Measurements from ENCODE around the gene SLC9A8. TPM values are rescaled to one million over a fixed set of nuclear protein-coding genes. Genes with fewer than 3 reads are reported as not detected.
A peak's percentile ranks its signal among the peaks of the same experiment; 100 is the strongest.

Gene SLC9A8, protein sequence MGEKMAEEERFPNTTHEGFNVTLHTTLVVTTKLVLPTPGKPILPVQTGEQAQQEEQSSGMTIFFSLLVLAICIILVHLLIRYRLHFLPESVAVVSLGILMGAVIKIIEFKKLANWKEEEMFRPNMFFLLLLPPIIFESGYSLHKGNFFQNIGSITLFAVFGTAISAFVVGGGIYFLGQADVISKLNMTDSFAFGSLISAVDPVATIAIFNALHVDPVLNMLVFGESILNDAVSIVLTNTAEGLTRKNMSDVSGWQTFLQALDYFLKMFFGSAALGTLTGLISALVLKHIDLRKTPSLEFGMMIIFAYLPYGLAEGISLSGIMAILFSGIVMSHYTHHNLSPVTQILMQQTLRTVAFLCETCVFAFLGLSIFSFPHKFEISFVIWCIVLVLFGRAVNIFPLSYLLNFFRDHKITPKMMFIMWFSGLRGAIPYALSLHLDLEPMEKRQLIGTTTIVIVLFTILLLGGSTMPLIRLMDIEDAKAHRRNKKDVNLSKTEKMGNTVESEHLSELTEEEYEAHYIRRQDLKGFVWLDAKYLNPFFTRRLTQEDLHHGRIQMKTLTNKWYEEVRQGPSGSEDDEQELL
- 10 to 100 TPM in 1 of 4 donors, 1 to 10 TPM in 3; 3.5 to 11.8 (median 6.1) TPM for polyA plus RNA-seq
- long read RNA-seq, donor 1, full-length matches to known transcripts: 2 of 2 reads
- long read RNA-seq, donor 1, partial matches to known transcripts: 0 of 2 reads
- long read RNA-seq, donor 1, other reads (novel, unspliced or antisense): 0 of 2 reads
- long read RNA-seq, donor 2: 0 reads
- long read RNA-seq, donor 3: 0 reads
- long read RNA-seq, donor 4: 0 reads
- long read RNA-seq, donor 5: 0 reads
- long read RNA-seq, donor 6: 0 reads
- long read RNA-seq, donor 7, full-length matches to known transcripts: 1 of 1 reads
- long read RNA-seq, donor 7, partial matches to known transcripts: 0 of 1 reads
- long read RNA-seq, donor 7, other reads (novel, unspliced or antisense): 0 of 1 reads
- long read RNA-seq, donor 8: 0 reads
- long read RNA-seq, donor 9: 0 reads
- long read RNA-seq, donor 10, partial matches to known transcripts: 0 of 1 reads
- long read RNA-seq, donor 10, other reads (novel, unspliced or antisense): 0 of 1 reads

DNA sequence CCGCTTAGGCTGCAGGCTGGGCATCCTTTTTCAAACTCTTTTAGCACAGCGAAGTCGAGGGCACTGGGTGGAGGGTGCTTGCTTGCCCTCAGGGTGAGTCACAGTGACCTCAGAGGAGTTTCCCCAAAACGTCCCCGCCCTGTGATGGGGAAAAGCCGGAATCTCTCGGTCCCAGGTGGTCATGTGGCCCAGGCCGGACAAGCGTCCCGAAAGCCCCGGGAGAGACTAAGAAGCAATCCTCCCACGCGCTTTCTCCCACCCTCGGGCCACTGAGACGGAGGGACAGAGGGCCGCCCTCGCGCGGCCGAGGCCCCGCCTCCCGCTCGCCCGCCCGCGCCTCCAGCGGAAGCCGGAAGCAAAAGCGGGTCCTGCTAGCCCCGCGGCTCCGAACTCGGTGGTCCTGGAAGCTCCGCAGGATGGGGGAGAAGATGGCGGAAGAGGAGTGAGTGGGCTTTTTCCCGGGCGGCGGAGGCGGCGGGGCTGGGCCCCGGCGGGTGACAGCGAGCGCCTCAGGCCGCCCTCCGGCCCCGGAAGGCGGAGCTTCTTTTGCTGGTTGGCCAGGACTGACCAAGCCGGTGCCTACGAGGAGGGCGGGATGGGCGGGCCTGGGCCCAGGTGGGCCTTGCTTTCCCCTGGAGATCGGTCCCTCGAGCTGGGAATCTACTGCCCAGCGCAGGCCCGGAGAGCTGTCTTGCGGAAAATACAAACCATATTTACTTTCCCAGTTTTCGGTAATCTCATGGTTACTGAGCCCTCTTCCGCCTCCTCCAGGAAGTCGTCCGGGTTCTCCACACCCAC is at the start of gene SLC9A8:
Gene SLC9A8 (plus strand): TSS at position 322 of the 798 bp plus-strand sequence. CDS start 95 bp downstream, at position 417.
- H3K4me1 ChIP-seq (ENCODE audit: control insufficient read depth in 3 of 3, insufficient read depth in 2 of 3, low read depth in 1 of 3, low read length in 2 of 3): peaks cover 2 to 19% (median 5%) of the 10 kb centered on the region in 3 donors
- FAIRE-seq (no peak), DNase-seq (peak; percentile 77 to 94)
- H3K4me3 ChIP-seq (ENCODE audit: low read depth in 1 of 3, low read length in 3 of 3): peak within 1 kb of the TSS; percentile 66 to 95 (median 67)
- peak within 1 kb of the TSS; percentile 88 to 97 (median 91) for H3K27ac ChIP-seq (ENCODE audit: low read depth in 1 of 3, low read length in 2 of 3)
- peaks cover 0 to 19% (median 2%) of the 10 kb centered on the region in 3 donors for H3K36me3 ChIP-seq (ENCODE audit: control insufficient read depth in 3 of 3, insufficient read depth in 2 of 3, low read depth in 1 of 3, low read length in 3 of 3)
- no peaks in the 10 kb centered on the region for H3K9me3 ChIP-seq (ENCODE audit: control insufficient read depth in 2 of 2, insufficient read depth in 1 of 2, low read depth in 1 of 2, low read length in 1 of 2)
- 0 to 1% (median 0%) methylated on average over 39 to 61 of the region's 61 CpGs for WGBS, 3 donors
- no peaks in the 10 kb centered on the region for H3K27me3 ChIP-seq (ENCODE audit: control insufficient read depth in 3 of 3, insufficient read depth in 3 of 3, low read length in 3 of 3)

DNA sequence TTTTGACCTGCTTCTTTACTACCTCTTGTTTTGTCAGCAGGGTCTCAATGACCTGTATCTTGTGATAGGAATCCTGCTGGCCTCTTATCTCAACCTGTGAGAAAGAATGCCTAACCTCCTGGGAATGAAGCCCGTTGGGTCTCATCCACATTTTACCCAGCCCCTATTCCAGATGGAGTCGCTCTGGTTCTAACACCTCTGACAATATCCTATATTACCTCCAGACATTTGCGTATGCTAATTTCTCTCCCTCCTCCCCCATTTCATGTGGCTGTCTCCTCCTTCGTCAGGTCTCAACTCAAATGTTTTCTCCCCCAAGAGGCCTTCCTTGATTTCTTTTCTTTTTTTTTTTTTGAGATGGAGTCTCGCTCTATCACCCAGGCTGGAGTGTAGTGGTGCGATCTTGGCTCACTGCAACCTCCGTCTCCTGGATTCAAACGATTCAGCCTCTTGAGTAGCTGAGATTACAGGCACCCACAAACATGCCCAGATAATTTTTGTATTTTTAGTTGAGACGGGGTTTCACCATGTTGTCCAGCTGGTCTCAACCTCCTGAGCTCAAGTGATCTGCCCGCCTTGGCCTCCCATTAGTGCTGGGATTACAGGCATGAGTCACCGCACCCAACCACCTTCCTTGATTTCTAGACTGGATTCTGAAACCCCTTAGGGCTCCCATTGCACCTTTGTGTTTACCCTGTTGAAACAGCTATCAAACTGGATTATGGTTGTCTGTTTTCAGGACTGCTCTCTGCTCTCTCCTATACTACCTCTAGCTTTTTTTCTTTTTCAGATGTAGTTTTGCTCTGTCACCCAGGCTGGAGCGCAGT is 49.5 kb upstream of the SLC9A8 start:
- WGBS, 3 donors: 87 to 90% (median 88%) methylated on average over 12 of the region's 12 CpGs
- no peaks in the 10 kb centered on the region for H3K36me3 ChIP-seq (ENCODE audit: control insufficient read depth in 3 of 3, insufficient read depth in 2 of 3, low read depth in 1 of 3, low read length in 3 of 3)
- no peak overlapping the region for H3K27ac ChIP-seq (ENCODE audit: low read depth in 1 of 3, low read length in 2 of 3)
- H3K4me1 ChIP-seq (ENCODE audit: control insufficient read depth in 3 of 3, insufficient read depth in 2 of 3, low read depth in 1 of 3, low read length in 2 of 3): peaks cover 0 to 9% (median 0%) of the 10 kb centered on the region in 3 donors
- no peaks in the 10 kb centered on the region for H3K27me3 ChIP-seq (ENCODE audit: control insufficient read depth in 3 of 3, insufficient read depth in 3 of 3, low read length in 3 of 3)
- no peaks in the 10 kb centered on the region for H3K9me3 ChIP-seq (ENCODE audit: control insufficient read depth in 2 of 2, insufficient read depth in 1 of 2, low read depth in 1 of 2, low read length in 1 of 2)
- H3K4me3 ChIP-seq (ENCODE audit: low read depth in 1 of 3, low read length in 3 of 3): no peak overlapping the region
- FAIRE-seq (no peak), DNase-seq (peak in 1 of 2 donors; percentile 44)

DNA sequence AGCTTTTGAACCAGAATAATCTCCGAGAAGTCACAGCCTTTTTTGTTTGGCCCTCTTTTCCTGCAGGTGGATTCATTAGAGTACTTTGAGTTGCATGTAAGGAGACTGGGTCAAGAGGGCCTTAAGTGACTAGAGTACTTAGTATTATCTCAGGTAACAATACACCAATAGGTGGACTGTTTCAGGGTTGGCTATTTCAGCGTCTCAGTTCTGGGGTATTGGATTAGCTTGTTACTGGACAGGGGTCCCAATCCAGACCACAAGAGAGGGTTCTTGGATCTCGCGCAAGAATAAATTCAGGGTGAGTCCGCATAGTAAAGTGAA is 47.3 kb upstream of the SLC9A8 start:
- no peaks in the 10 kb centered on the region for H3K27me3 ChIP-seq (ENCODE audit: control insufficient read depth in 3 of 3, insufficient read depth in 3 of 3, low read length in 3 of 3)
- peak overlapping the region in 2 of 3 donors; percentile 32 to 65 for H3K27ac ChIP-seq (ENCODE audit: low read depth in 1 of 3, low read length in 2 of 3)
- peaks cover 0 to 22% (median 0%) of the 10 kb centered on the region in 3 donors for H3K4me1 ChIP-seq (ENCODE audit: control insufficient read depth in 3 of 3, insufficient read depth in 2 of 3, low read depth in 1 of 3, low read length in 2 of 3)
- FAIRE-seq (no peak), DNase-seq (no peak)
- WGBS, 3 donors: 87 to 92% (median 88%) methylated on average over 5 of the region's 5 CpGs
- no peaks in the 10 kb centered on the region for H3K9me3 ChIP-seq (ENCODE audit: control insufficient read depth in 2 of 2, insufficient read depth in 1 of 2, low read depth in 1 of 2, low read length in 1 of 2)
- no peaks in the 10 kb centered on the region for H3K36me3 ChIP-seq (ENCODE audit: control insufficient read depth in 3 of 3, insufficient read depth in 2 of 3, low read depth in 1 of 3, low read length in 3 of 3)
- H3K4me3 ChIP-seq (ENCODE audit: low read depth in 1 of 3, low read length in 3 of 3): no peak overlapping the region

DNA sequence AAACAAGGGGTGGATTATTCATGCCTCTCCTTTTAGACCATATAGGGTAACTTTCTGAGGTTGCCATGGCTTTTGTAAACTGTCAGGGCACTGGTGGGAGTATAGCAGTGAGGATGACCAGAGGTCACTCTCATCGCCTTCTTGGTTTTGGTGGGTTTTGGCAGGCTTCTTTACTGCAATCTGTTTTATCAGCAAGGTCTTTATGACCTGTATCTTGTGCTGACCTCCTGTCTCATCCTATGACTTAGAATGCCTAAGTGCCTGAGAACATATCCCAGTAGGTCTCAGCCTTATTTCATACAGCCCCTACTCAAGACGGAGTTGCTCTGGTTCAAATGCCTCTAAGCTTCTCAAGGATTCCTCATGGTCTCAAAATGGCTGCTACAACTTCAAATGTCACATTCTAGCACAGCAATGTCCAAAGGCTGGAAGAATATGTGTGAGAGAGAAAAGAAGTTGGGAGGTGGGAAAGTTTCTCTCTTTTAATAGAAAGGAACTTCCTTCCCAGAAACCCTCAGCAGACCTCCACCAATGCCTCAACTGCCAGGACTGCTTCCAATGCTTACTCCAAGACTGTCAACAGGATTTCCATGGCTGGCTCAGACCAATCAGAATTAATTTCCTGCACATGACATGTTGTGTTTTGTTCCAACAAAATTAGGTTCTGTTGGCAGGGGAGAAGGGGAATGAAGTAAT is 46.6 kb upstream of the SLC9A8 start:
- peaks cover 0 to 27% (median 0%) of the 10 kb centered on the region in 3 donors for H3K4me1 ChIP-seq (ENCODE audit: control insufficient read depth in 3 of 3, insufficient read depth in 2 of 3, low read depth in 1 of 3, low read length in 2 of 3)
- WGBS, 3 donors: 95 to 98% (median 98%) methylated on average over 2 of the region's 2 CpGs
- H3K4me3 ChIP-seq (ENCODE audit: low read depth in 1 of 3, low read length in 3 of 3): no peak overlapping the region
- DNase-seq (no peak), FAIRE-seq (no peak)
- no peaks in the 10 kb centered on the region for H3K27me3 ChIP-seq (ENCODE audit: control insufficient read depth in 3 of 3, insufficient read depth in 3 of 3, low read length in 3 of 3)
- no peak overlapping the region for H3K27ac ChIP-seq (ENCODE audit: low read depth in 1 of 3, low read length in 2 of 3)
- H3K9me3 ChIP-seq (ENCODE audit: control insufficient read depth in 2 of 2, insufficient read depth in 1 of 2, low read depth in 1 of 2, low read length in 1 of 2): no peaks in the 10 kb centered on the region
- no peaks in the 10 kb centered on the region for H3K36me3 ChIP-seq (ENCODE audit: control insufficient read depth in 3 of 3, insufficient read depth in 2 of 3, low read depth in 1 of 3, low read length in 3 of 3)

DNA sequence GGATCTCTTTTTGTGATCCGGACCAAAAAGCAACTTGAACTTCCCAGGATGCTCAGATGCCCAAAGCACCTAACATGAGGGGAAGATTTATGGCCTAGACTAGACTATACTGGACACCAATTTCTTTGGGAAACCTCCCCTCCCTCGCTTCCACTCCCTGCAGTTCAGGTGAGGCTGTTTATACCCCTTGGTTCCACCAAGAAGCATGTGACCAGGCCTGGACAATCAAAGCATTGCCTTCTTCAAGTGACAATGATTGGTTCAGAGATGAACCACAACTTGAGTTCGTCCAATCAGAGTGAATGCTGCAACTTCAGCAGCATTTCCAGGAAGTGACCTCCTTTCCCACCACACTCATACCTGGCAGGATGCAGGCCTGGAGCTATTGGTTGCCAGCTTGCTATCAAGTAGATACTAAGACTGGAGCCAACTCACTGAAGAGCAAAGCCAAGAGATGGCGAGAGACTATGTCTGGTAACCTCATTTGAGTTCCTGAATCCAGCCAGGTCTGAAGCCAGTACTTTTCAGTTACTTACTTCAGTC is 45.6 kb upstream of the SLC9A8 start:
- H3K27me3 ChIP-seq (ENCODE audit: control insufficient read depth in 3 of 3, insufficient read depth in 3 of 3, low read length in 3 of 3): no peaks in the 10 kb centered on the region
- DNase-seq (no peak), FAIRE-seq (no peak)
- no peaks in the 10 kb centered on the region for H3K9me3 ChIP-seq (ENCODE audit: control insufficient read depth in 2 of 2, insufficient read depth in 1 of 2, low read depth in 1 of 2, low read length in 1 of 2)
- H3K4me3 ChIP-seq (ENCODE audit: low read depth in 1 of 3, low read length in 3 of 3): no peak overlapping the region
- no peak overlapping the region for H3K27ac ChIP-seq (ENCODE audit: low read depth in 1 of 3, low read length in 2 of 3)
- H3K36me3 ChIP-seq (ENCODE audit: control insufficient read depth in 3 of 3, insufficient read depth in 2 of 3, low read depth in 1 of 3, low read length in 3 of 3): no peaks in the 10 kb centered on the region
- 94 to 98% (median 98%) methylated on average over 4 of the region's 4 CpGs for whole genome bisulfite sequencing, 3 donors
- H3K4me1 ChIP-seq (ENCODE audit: control insufficient read depth in 3 of 3, insufficient read depth in 2 of 3, low read depth in 1 of 3, low read length in 2 of 3): peaks cover 0 to 34% (median 1%) of the 10 kb centered on the region in 3 donors

DNA sequence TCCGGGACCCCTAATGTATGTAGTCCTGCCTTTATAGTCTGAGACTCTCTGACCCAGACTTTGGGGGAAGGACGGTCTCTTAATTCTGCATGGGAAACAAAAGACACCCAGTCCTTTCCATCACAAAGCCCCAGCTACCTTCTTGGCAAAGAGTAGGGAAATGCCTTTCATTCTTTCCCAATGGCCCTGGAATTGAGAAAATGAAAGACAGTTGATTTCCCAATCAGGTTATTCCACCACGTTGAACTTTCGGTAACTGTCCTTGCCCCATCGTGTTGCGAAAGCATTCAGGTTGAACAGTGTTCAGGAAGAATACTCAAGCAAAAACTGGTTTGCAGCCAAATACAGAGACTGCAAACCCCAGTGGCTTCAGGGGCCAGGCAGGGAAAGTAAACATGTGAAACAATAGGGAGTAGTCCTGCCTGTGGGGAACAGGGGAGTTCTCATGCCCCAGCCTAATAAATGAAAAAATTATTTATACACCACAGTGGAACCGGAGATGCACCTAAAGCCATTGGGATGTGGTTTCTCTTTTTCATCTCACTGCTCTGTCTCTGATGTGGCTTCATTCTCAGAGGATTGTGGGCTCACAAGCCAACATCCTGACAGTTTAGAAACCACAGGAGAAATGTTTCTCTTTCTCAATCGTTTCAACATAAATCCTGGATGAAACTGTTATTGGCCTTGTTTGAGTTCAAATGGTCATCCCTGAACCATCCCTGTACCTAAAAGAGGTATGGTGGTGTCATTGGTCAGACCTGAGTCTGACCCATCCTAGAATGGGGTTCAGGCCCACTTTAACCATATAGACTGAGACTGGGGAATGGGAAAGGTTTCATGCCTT is 44.2 kb upstream of the SLC9A8 start:
- peak; percentile 82 to 88 for DNase-seq
- H3K4me3 ChIP-seq (ENCODE audit: low read depth in 1 of 3, low read length in 3 of 3): no peak overlapping the region
- no peak for FAIRE-seq
- WGBS, 3 donors: 21 to 27% (median 23%) methylated on average over 8 of the region's 8 CpGs
- H3K27ac ChIP-seq (ENCODE audit: low read depth in 1 of 3, low read length in 2 of 3): peak overlapping the region in 2 of 3 donors; percentile 69 to 72
- no peaks in the 10 kb centered on the region for H3K27me3 ChIP-seq (ENCODE audit: control insufficient read depth in 3 of 3, insufficient read depth in 3 of 3, low read length in 3 of 3)
- H3K36me3 ChIP-seq (ENCODE audit: control insufficient read depth in 3 of 3, insufficient read depth in 2 of 3, low read depth in 1 of 3, low read length in 3 of 3): no peaks in the 10 kb centered on the region
- H3K4me1 ChIP-seq (ENCODE audit: control insufficient read depth in 3 of 3, insufficient read depth in 2 of 3, low read depth in 1 of 3, low read length in 2 of 3): peaks cover 0 to 40% (median 5%) of the 10 kb centered on the region in 3 donors
- H3K9me3 ChIP-seq (ENCODE audit: control insufficient read depth in 2 of 2, insufficient read depth in 1 of 2, low read depth in 1 of 2, low read length in 1 of 2): no peaks in the 10 kb centered on the region
